ENCODE measurements around the gene HYI.

The HYI gene

DNA sequence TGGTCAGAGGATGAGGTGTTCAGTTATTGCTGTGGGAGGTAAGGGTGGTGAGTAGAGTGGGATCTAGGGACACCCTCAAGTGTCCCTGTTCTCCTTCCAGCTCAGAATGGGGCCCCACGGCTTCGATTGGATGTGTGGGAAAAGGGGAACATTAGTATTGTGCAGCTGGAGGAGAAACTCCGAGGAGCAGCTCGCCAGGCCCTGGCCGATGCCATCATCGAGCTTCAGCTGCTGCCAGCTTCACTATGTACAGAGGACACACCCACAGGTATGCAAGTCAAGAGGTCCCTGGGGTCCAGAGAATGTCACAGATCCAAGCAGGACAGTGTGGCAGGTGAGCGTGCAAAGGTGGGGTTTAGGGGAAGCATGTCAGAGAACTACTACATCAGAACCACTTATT is 13.9 kb downstream of the HYI start:
- FAIRE-seq (no peak), DNase-seq (ENCODE audit: insufficient read length, low spot score) (no peak)
- TF ChIP-seq TAF1 (IDR thresholded peaks at IDR 0.05; ENCODE audit: low read depth, low read length) (no peak), POU2F2 (IDR thresholded peaks at IDR 0.05; ENCODE audit: low read depth, low read length) (no peak), POLR2A (IDR thresholded peaks at IDR 0.05; ENCODE audit: low read depth, low read length) (no peak), PAX5 (IDR thresholded peaks at IDR 0.05; ENCODE audit: insufficient read depth, low read length, severe bottlenecking) (no peak), POLR2AphosphoS5 (IDR thresholded peaks at IDR 0.05; ENCODE audit: low read depth, low read length) (no peak), SPI1 (IDR thresholded peaks at IDR 0.05; ENCODE audit: low read depth, low read length) (no peak)

DNA sequence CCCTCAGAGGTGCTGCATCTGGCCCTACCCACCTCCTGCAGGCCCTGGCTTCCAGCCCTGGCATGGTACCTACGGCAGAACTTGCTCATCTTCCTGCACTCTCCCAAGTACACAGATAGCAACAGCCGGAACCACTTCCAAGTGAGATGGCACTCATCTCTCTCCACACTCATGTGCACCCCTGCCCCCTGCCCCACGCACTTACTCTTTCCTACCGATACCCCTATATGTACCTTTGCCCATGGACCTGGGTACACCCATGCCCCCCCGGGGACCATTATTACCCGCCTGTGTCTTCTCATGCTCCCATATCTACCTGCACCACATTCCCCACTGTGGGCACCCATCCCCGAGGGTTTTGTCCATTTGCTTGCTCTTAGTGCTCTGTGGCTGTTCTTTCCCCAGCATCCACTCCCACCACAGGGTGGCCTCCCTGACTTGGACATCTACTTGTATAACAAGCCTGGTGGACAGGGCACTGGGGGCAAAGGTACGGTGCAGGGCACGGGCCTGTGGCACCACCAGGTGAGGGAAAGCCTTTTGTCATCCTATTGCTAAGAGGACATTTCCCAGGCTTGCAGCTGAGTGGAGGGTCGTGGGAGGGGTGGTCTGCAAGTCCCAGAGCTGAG is 14.7 kb downstream of the HYI start:
- FAIRE-seq (no peak), DNase-seq (ENCODE audit: insufficient read length, low spot score) (no peak)
- TF ChIP-seq SPI1 (IDR thresholded peaks at IDR 0.05; ENCODE audit: low read depth, low read length) (no peak), POU2F2 (IDR thresholded peaks at IDR 0.05; ENCODE audit: low read depth, low read length) (no peak)

DNA sequence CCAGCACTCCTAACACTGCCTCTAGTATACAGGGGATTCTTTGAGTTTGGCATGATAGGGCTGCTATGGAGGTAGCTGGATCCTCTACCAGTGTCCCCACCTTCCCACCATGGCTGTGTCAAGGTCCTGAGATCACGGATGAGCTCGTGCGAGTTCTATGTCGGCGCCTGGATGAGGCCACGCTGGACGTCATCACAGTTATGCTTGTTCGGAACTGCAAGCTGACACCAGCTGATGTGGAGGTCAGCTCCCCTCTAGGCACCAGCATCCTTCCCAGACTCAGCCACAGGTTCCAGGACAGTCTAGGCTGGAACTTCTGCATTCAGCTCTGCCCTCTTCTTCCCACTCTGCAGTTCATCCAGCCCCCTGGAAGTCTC is 15.2 kb downstream of the HYI start:
- FAIRE-seq, result no peak
- no peak for TF ChIP-seq PAX5 (IDR thresholded peaks at IDR 0.05; ENCODE audit: insufficient read depth, low read length, severe bottlenecking)
- TF ChIP-seq POLR2A (IDR thresholded peaks at IDR 0.05; ENCODE audit: low read depth, low read length), result no peak
- DNase-seq (ENCODE audit: insufficient read length, low spot score), result no peak

DNA sequence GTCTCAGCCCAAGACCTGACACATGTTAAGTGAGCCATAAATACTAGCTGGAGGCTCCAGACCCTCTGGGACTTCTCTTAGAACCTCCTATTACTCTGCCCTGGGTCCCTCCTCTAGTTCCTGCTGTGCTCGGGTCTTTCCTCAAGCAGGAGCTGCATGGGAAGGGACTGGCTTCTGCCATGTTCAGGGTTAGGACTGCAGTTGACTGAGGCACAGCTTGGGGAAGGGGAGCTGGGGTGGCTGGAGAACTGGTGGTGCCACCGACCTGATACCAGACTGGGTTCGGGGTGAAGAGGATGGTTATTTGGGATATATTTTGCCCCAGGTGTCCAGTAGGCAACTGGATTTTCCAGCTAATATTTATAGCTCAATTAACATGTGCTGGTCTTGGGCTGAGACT is 15.7 kb downstream of the HYI start:
- no peak for TF ChIP-seq POLR2AphosphoS5 (IDR thresholded peaks at IDR 0.05; ENCODE audit: low read depth, low read length)
- TF ChIP-seq SPI1 (IDR thresholded peaks at IDR 0.05; ENCODE audit: low read depth, low read length), result no peak
- no peak for TF ChIP-seq POU2F2 (IDR thresholded peaks at IDR 0.05; ENCODE audit: low read depth, low read length)
- no peak for TF ChIP-seq POLR2A (IDR thresholded peaks at IDR 0.05; ENCODE audit: low read depth, low read length)
- no peak for TF ChIP-seq TAF1 (IDR thresholded peaks at IDR 0.05; ENCODE audit: low read depth, low read length)
- no peak for TF ChIP-seq PAX5 (IDR thresholded peaks at IDR 0.05; ENCODE audit: insufficient read depth, low read length, severe bottlenecking)
- FAIRE-seq, result no peak
- no peak for DNase-seq (ENCODE audit: insufficient read length, low spot score)

DNA sequence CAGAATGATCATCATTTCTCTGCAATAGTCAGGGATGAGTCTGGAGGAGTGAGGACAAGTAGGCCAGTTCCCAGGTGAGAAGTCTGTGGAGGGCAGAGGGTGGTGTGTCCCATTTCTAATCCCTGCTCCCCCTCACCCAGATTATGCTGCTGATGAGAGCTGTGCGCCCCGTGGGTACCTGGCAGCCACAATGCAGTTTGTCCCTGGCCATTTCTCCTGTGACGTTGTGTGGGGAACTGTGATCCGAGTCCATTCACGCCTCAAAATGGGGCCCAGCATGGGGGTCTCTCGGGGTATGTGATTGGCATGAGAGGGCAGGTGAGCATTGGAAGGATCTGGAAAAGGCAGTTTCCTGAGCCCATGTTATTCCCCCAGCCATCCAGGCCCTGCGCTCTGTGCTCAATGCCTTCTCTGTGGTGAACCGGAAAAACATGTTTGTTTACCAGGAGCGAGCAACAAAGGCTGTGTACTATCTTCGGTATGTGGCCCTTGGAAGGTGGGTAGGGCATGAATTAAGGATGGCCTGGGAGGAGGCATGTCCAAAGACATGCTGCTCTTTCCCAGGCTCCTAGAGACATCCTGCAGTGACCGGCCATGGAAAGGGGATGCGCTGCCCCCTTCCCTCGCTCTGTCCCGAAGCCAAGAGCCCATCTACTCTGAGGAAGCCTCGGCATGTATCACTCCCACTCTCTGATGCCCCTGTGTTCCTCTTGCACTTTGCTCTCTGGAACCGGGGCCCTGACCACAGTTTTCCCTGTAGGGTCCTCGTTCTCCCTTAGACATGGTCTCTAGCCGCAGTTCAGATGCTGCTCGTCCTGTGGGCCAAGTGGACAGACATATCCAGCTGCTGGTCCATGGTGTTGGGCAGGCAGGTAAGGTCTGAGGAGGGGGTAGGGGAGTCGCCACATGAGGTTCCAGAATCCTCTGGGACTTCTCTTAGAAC is 16.4 kb downstream of the HYI start:
- DNase-seq (ENCODE audit: insufficient read length, low spot score) (no peak), FAIRE-seq (no peak)
- no peak for TF ChIP-seq POLR2A (IDR thresholded peaks at IDR 0.05; ENCODE audit: low read depth, low read length)
- TF ChIP-seq PAX5 (IDR thresholded peaks at IDR 0.05; ENCODE audit: insufficient read depth, low read length, severe bottlenecking), result no peak
- TF ChIP-seq SPI1 (IDR thresholded peaks at IDR 0.05; ENCODE audit: low read depth, low read length), result no peak
- no peak for TF ChIP-seq TAF1 (IDR thresholded peaks at IDR 0.05; ENCODE audit: low read depth, low read length)

DNA sequence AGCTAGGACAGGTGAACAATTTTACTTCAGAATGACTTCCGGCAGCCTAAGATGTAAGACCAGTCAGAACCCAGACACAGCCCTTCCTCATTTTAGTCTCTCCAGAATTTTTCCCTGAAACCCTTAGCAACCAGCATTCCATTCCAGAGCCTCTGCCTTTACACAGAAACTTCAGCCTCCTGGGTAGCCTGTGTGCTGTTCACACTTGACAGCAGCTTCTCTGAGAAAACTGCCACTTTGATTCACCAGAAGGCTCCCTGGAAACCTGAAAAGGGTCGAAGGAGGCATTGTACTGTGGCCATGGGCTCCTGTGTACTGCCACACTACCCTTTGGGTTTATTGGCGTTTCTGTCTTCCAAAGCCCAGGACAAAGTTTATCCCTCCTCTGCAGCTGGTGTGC is 17.4 kb downstream of the HYI start:
- TF ChIP-seq POU2F2 (IDR thresholded peaks at IDR 0.05; ENCODE audit: low read depth, low read length) (no peak), PAX5 (IDR thresholded peaks at IDR 0.05; ENCODE audit: insufficient read depth, low read length, severe bottlenecking) (no peak), SPI1 (IDR thresholded peaks at IDR 0.05; ENCODE audit: low read depth, low read length) (no peak), POLR2AphosphoS5 (IDR thresholded peaks at IDR 0.05; ENCODE audit: low read depth, low read length) (no peak), POLR2A (IDR thresholded peaks at IDR 0.05; ENCODE audit: low read depth, low read length) (no peak), TAF1 (IDR thresholded peaks at IDR 0.05; ENCODE audit: low read depth, low read length) (no peak)
- no peak for FAIRE-seq
- no peak for DNase-seq (ENCODE audit: insufficient read length, low spot score)

DNA sequence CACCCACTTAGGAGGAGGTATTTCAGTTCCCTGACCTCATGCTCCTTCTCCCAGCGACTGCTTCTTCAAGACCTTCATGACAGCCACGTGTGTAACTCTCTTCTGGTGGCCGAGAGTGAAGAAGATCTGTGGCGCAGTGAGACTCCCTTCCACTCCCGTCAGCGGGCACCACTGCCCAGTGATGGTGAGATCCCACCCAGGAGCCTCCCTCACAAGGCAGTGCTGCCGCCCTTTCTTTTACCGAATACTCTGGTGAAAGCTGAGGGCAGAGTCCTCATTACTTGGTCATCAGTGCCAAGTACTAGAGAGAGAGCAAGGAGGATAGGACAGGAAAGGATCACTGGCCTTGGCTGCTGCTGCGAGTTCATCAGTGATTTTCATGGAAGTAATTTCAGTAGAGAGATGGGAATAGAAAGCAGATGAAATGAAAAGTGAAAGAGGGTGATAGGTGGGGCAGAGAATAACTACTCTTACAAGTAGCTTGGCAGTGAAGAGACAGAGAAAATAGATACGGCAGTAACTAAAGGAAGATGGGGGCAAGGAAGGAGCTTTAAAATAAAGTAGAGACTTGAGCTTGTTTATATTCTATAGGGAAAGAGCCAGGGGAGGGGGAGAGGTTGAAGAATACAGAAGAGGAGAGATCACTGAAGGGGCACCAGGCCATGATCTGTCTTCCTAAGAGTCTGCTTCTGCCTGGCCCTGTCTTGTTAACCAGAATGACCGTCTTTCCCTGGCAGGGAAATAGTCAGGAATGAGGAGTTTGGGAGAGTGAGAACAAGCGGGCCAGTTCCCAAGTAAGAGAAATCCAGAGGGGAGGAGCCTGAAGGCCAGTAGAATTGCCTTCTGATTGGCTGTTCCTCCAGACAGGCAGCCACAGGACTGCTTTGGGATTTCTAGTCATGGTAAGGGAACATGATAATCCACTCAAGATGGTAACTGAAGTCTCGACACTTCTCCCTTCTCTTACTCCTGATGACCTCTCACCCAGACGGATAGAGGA is 18.3 kb downstream of the HYI start:
- no peak for DNase-seq (ENCODE audit: insufficient read length, low spot score)
- FAIRE-seq, result no peak
- TF ChIP-seq POLR2A (IDR thresholded peaks at IDR 0.05; ENCODE audit: low read depth, low read length), result no peak
- no peak for TF ChIP-seq PAX5 (IDR thresholded peaks at IDR 0.05; ENCODE audit: insufficient read depth, low read length, severe bottlenecking)
- TF ChIP-seq POU2F2 (IDR thresholded peaks at IDR 0.05; ENCODE audit: low read depth, low read length), result no peak
- no peak for TF ChIP-seq TAF1 (IDR thresholded peaks at IDR 0.05; ENCODE audit: low read depth, low read length)
- TF ChIP-seq SPI1 (IDR thresholded peaks at IDR 0.05; ENCODE audit: low read depth, low read length), result no peak
- TF ChIP-seq POLR2AphosphoS5 (IDR thresholded peaks at IDR 0.05; ENCODE audit: low read depth, low read length), result no peak

DNA sequence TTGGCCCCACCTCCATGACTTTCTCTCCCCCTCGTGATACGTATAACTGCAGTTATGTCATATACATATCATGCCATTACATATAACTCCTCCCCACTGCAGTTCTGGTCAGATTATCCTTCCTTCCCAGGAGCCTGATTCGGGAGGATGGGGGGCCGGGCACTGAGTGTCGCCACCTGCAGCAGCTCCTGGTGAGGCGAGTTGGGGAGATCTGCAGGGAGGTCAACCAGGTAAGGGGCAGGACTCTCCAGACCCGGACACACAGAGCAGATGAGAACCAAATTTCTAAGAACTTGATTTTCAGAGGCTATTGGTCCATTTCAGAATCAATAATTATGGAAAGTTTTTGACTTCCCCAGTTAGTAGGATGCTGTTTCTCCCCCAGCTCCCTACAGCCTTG is 19.5 kb downstream of the HYI start:
- FAIRE-seq (no peak), DNase-seq (ENCODE audit: insufficient read length, low spot score) (no peak)
- no peak for TF ChIP-seq TAF1 (IDR thresholded peaks at IDR 0.05; ENCODE audit: low read depth, low read length)

DNA sequence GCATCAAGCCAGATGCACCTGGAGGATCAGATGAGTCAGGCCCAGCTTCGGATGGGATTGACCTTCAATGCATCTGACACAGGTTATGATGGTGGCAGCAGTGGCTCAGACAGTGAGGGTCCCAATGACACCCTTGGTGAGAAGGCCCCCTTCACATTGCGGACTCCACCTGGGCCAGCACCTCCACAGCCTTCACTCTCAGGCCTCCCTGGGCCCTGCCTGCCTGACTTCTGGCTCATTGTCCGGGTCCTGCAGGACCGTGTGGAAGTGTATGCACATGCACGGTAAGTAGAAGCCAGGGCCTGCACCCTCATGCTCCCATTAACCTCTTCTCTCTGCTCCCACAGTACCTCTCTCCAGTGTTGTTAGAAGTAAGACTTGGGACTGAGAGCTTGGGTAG is 20.8 kb downstream of the HYI start:
- DNase-seq (ENCODE audit: insufficient read length, low spot score), result no peak
- TF ChIP-seq PAX5 (IDR thresholded peaks at IDR 0.05; ENCODE audit: insufficient read depth, low read length, severe bottlenecking) (no peak), SPI1 (IDR thresholded peaks at IDR 0.05; ENCODE audit: low read depth, low read length) (no peak)
- FAIRE-seq, result no peak

All from GM12891 (cell line).